Stimulated activated CD4-positive, alpha-beta T cell treated with anti-CD3 and anti-CD28 coated beads, TNF-alpha, amount 100 ng/mL, for 24 hours (primary cell): ENCODE measurements around the gene ABCC11.
A peak's percentile ranks its signal among the peaks of the same experiment; 100 is the strongest.

Experiments
- DNase-seq, 3 experiments: peaks; one replicate each; pipeline ENCODE4 v3.0.0-alpha.2; 2020; ENCODE audit warnings: low read depth in 3 of 3

ABCC11 gene

GRCh38 chr16:48164907-48165715, 82.2 kb downstream of the ABCC11 start:
- peak; percentile 36 to 64 (median 44) for DNase-seq

GRCh38 chr16:48162839-48163410, 84.4 kb downstream of the ABCC11 start:
- no peak for DNase-seq

GRCh38 chr16:48161906-48162305, 85.4 kb downstream of the ABCC11 start:
- no peak for DNase-seq

DNA sequence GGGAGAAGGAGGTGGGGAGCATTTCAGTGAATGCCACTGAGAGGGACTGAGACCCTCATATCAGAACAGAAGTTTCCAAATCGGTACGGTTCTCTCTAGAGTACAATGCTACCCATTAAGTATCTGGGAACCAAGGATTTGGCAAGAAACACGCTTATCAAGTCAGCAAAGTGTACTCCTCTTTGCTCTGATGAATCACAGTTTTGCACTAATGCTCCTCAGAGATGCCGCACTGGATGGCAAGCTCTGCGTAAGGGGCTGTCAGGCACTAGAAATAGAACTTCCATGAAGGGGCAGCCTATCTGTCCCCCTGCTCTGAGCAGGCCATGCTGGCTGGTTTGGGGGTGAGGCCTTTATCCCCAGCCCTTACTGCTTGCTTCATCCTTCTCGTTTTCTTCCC, 86.8 kb downstream of the ABCC11 start:
- no peak for DNase-seq

- DNase-seq, result peak; percentile 19 to 38 (median 29)
Observed at GRCh38 chr16:48158296-48158695, 89.0 kb downstream of the ABCC11 start.

DNA sequence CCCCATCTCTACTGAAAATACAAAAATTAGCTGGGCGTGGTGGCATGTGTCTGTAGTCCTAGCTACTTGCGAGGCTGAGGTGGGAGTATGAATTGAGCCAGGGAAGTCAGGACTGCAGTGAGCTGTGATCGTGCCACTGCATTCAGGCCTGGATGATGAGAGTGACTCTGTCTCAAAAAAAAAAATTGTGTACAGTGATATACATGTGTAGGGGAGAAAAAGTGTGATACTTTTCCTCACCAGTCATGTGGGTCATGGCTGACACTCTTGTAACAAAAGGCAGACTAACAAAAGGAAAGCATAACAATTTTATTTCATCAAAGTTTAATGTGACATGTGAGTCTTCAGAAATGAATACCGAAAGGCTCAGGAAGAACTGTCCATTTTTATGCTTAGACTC, 89.5 kb downstream of the ABCC11 start:
- DNase-seq, result no peak

GRCh38 chr16:48157302-48157701, 90.0 kb downstream of the ABCC11 start:
- DNase-seq, result no peak

- peak; percentile 75 to 85 (median 80) for DNase-seq
Observed at GRCh38 chr16:48156790-48157209, 90.5 kb downstream of the ABCC11 start.

DNA sequence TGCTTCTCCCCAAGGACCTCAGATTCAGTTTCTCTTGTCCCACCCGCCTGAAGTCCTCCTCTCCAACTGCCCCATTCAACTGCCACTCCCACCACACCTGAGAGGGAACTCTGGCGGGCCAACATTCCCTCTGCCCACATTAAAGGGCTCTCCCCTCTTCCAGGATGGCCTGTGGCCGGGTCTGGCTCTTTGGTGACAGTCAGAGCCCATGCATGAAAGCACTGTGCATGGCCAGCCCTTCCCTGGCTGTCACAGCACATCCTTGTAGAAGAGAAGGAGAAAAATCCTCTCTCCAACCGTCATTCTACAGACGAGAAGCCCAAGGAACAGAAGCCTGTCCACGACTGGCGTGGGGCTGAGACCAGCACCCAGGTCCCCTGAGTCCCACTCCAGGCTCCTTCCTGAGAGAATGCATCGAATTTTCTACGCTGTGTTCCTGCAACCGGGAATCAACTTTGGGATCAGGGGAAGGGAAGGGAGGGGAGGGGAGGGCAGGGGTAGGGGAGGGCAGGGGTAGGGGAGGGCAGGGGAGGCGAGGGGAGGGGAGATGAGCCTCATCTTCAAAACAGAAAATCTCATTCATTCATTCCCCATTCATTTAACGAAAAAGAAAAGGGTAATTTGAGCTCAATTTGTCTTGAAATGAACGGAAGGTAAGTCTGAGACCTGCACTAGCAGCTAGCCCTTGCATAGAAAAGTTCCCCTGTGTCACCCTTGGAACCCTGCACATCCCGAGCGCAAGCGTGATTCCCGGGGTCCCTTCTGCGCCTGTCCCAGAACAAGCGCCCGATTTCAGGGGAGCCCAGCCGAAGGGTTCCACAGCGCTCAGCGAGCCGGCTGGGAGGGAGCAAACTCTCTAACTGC, 91.2 kb downstream of the ABCC11 start, which contains the start of gene ABCC12:
Gene ABCC12 (minus strand): TSS at position 68 of the 864 bp plus-strand sequence. CDS start 9,569 bp downstream, outside the sequence.
- DNase-seq, result no peak

DNA sequence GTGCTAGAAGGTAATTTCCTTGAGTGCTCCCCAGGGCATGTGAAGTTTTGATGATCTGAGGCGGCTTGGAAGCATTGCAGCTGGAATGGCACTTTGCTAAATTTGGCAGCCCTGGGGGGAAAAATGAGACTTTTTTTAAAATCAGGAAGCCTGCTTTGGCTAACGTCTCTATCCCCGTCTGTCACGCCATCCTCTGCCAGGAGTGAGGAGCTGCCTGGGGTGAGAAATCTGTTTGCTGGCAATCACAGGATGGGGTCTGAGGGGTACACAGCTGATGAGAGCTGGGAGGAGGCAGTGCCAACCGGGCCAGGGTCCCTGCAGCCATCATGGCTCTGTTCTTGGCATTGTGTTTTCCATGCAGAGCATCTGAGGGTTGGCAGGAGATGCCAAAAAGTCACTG, 93.6 kb downstream of the ABCC11 start:
- no peak for DNase-seq

- DNase-seq, result no peak
Observed at GRCh38 chr16:48152226-48152625, 95.1 kb downstream of the ABCC11 start.

DNA sequence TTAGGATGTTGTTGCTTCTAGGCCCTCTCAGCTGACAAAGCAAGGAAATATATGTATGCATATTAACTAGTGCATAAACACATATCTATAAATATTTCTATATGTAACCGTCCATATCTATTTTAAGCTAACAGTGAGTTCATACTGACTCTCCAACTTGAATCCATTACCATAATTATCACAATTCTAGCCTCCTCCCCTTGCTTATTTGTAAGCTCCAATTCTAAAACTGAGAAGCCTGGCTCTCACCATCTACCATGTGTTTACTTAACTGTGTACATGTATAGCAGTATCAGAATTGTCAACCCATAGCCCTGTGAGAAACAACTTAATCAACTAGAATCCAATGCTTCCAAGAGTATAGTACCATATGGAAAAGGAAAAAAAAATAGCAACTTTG, 96.6 kb downstream of the ABCC11 start:
- no peak for DNase-seq

GRCh38 chr16:48146710-48147109, 100.6 kb downstream of the ABCC11 start:
- DNase-seq, result no peak

DNA sequence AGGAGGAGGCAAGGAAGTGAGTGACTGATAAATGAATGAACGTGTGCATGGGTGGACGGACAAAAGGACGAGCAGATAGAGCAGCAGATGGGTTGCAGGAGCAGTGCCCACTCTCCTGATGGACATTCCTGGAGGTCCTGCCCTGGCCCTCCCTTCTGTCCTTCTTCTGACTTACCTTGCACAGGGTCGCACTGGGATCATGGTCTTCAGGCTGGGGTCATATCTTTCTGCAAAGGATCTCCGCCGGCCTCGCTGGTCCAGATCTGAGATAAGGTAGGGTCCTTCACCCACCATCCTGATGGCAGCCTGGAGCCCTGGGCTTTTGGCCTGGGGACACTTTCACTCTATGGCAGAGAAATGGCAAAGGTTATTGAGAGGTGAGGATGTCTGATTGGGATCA, 101.2 kb downstream of the ABCC11 start:
- no peak for DNase-seq

DNA sequence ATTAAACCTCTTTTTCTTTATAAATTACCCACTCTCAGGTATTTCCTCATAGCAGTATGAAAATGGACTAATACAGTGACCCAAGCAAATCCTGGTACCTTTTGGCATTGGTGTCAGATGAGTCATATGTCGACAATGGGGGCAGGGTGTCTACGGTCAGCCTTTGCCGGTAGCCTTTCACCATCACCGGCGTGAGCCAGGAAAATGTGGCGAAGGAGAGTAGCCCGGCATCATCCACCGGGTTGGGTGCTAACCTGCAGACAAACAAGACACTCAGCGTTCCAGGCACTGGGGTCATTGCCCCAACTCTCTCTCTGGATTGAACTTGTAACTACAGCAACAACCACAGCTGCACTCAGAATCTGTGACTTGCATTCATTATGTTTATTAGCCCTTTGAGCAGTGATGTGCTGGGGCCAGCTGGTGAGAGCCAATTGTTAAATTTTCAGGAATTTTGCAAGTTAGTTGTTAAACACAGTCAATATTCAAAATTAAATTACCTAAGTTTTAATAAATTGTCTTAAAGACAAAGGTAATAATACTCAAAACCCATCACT, 103.4 kb downstream of the ABCC11 start:
- no peak for DNase-seq

DNA sequence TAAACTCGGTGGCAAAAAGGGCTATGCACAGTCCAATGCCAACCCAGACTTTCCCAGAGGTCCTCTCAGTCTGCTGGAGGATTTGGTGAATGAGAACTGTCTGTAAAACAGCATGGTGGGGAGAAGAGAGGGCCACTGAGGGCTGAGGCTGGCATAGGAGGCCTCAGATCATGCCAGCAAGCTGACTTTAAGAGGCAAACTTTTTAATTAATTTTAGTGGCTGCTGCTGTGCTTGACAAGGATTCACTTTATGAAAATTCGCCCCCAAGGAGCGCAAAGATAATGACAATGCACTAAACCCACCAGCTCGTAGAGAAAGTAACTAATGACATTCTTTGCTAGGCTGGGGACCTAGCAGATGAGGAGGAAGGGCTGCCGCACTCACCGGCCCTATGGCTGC, 106.5 kb downstream of the ABCC11 start:
- no peak for DNase-seq

DNA sequence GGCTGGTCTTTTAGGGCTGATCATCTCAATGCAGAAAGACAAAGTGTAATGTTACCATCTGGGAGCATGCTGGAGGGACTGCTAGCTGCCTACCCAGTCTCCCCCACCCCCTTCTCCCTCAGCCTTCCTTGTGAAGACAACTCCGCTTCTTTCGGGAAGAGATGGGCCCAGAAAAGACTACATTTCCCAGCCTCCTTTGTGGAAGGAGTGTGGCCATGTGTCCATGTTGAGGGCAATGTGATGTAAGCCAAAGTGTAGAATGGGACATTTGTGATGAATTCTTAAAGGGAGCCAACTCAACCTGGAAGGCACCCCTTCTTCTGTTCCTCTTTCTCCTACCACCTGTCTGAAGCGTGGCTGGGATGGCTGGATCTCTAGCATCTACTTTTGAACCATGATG, 107.8 kb downstream of the ABCC11 start:
- no peak for DNase-seq

DNA sequence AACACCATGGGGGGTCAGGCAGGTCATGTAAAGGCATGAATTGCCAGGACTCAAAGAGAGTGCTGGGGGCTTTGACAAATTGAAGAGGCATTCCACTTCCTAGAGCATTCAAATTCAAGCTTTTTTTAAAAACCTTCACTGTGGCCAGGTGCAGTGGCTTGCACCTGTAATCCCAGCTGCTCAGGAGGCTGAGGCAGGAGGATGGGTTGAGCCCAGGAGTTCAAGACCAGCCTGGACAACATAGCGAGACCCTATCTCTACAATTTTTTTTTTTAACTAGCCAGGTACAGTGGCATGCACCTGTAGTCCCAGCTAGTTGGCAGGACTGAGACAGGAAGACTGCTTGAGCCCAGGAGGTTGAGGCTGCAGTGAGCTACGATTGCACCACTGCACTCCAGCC, 108.8 kb downstream of the ABCC11 start:
- no peak for DNase-seq

DNA sequence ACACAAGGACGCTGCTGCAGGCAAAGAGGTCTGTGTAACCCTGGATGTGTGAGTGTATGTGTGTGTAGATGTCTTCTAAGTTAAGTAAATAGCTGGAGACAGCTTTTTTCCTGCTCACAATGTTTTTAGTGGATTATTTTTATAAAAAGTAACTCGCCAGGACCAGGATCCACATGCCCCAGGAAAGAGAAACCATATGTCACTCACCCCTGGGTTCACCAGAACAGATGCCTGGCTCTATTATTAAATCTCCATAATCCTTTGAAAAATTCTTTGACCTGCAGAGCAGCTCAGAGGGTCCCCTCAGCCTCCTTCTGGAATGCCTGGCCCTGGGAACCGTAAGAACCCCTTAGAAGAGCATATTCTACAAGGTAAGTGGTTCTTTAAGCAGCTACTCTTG, 109.5 kb downstream of the ABCC11 start:
- DNase-seq, result no peak

DNA sequence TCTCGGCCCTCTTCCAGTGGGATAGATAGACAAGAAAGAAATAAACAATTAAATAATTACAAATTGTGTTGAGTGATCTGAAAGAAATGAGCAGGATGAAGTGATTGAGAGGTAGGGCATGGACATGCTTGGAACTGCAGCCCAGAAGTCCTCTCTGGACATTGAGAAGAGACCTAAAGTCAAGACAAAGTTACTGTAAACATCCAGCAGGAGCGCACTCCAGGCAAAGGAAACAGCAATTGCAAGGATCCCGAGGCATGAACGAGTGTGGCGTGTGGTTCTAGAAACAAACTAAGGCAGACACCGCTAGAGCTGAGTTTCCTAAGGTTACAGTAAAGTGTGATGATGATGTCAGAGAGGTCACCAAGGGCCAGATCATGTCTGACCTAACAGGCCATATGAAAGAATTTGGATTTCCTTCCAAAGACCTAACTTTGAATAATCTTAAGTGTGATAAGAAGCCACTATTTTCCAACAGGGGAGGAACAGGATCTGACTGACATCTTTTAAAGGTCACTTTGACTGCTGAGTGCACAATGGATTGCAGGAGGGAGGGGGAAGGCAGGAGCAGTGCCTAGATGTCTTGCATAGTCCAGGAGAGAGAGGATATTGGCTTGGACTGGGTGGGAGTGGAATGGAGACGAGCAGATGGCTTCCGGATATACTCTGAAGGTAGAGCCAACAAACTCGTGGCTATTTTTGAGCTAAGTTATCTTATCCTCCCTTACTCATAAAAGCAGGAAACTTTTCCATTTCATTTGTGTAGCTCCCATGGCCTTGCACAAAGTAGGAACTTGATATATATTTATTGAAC, 110.6 kb downstream of the ABCC11 start:
- DNase-seq, result no peak
